ENCODE data around the gene EXOSC7. TPM values are rescaled to one million over a fixed set of nuclear protein-coding genes. Genes with fewer than 3 reads are reported as not detected.

The EXOSC7 gene
- total and polyA plus RNA-seq, 2 of the 4 experiments (the other 2 are of a cell fraction) = 61.6 to 62.2 TPM

DNA sequence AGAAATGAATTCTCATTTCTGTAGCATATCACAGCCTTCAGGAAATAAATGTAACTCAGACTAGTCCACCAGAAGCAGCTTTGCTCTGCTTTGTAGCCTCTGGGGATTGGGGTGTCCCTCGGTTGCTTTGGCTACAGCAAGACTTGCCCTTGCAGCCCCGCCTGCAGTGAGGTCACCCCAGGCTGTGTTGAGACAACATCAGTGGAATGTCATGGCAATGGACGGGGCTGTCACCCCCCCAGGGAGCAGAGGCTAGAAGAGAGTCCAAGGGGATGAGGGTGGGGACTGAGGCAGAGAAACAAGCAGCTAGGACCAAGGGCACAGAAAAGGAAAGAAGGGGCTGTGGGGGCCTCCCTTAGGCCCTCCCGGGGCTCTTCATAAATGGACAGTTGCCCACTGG lies 50.9 kb downstream of the EXOSC7 start:
- Histone ChIP-seq H3K18ac (ENCODE audit: low read depth, low read length) (no peak overlapping the region), H3K14ac (replicated peaks; ENCODE audit: low read depth, low read length) (0 out of 2 replicates have a peak overlapping the region, but pooled peaks have one; percentile 23), H4K5ac (ENCODE audit: low read depth, low read length) (no peak overlapping the region), H3K9me1 (ENCODE audit: insufficient read depth, low read length) (peaks cover 11% of the 10 kb centered on the region), H3K36me3 (ENCODE audit: control insufficient read depth, insufficient read depth, low read length) (no peaks in the 10 kb centered on the region), H3K27ac (ENCODE audit: insufficient read depth, low read length) (no peak overlapping the region), H2BK120ac (ENCODE audit: low read depth, low read length) (peak overlapping the region; percentile 20; the same call in 1 of the 2 replicates), H3K79me1 (ENCODE audit: low read depth in 1 of 2, low read length in 2 of 2) (no peaks in the 10 kb centered on the region), H3K4me1 (ENCODE audit: control insufficient read depth, insufficient read depth, low read length) (peaks cover 12% of the 10 kb centered on the region), H3K4ac (ENCODE audit: low read depth, low read length) (0 out of 2 replicates have a peak overlapping the region, but pooled peaks have one; percentile 35), H2BK20ac (ENCODE audit: low read depth, low read length) (no peak overlapping the region), H2AK5ac (ENCODE audit: low read depth, low read length) (peak overlapping the region; percentile 31; the same call in 1 of the 2 replicates), H3K23ac (ENCODE audit: low read depth, low read length) (no peak overlapping the region), H2BK15ac (ENCODE audit: low read depth, low read length) (no peak overlapping the region), H2AFZ (replicated peaks; ENCODE audit: low read length, poor library complexity) (peak overlapping the region; percentile 60), H3K56ac (ENCODE audit: extremely low read depth, insufficient read depth, low read length) (no peak overlapping the region), H3K4me3 (ENCODE audit: insufficient read depth, low read depth, low read length) (no peak overlapping the region), H3K9ac (ENCODE audit: low read depth, low read length) (no peak overlapping the region), H2BK5ac (ENCODE audit: low read depth, low read length, poor library complexity, severe bottlenecking) (no peak overlapping the region), H3K4me2 (ENCODE audit: low read depth, low read length) (no peak overlapping the region), H4K8ac (ENCODE audit: low read depth in 2 of 2, low read length in 2 of 2) (peak overlapping the region in 1 of 2 experiments; percentile 12; a peak in 1 of 4 replicates), H3K27me3 (ENCODE audit: control insufficient read depth, insufficient read depth, low read length) (no peaks in the 10 kb centered on the region), H3K9me3 (ENCODE audit: control insufficient read depth, insufficient read depth, low read length) (no peaks in the 10 kb centered on the region), H4K91ac (ENCODE audit: insufficient read depth, low read depth, low read length) (peak overlapping the region; percentile 21; the same call in 1 of the 2 replicates), H4K20me1 (ENCODE audit: insufficient read depth, low read length) (no peaks in the 10 kb centered on the region), H2AK9ac (replicated peaks; ENCODE audit: low read depth, low read length, poor library complexity) (peak overlapping the region; percentile 59)
- POLR2A ChIA-PET (ENCODE audit: unreplicated experiment) = no interaction called here
- WGBS, 2 experiments (ENCODE audit: extremely low coverage in 2 of 2, insufficient read length in 1 of 2) = no CpG with 5 or more reads among the region's 4 CpGs
- TF ChIP-seq MAZ (IDR thresholded peaks at IDR 0.05; ENCODE audit: borderline replicate concordance, low read depth, low read length) (peak; percentile 29; the same call in 1 of the 2 replicates), MAFK (IDR thresholded peaks at IDR 0.05; ENCODE audit: low read depth, low read length) (no peak)
- BruUV-seq (replicated peaks) = no TSS peak
- DNase-seq (peak; percentile 34), ATAC-seq (ENCODE audit: low read depth) (peak; percentile 47)
- intact Hi-C loops (cut with micrococcal nuclease) (no loop called here), dilution Hi-C loops (cut with HindIII; ENCODE audit: low sequenced_read_pairs, unreplicated experiment) (loop anchor here (25.0 kb wide), 1 partner anchor 485 kb away; no protein-coding TSS in a partner anchor), in situ Hi-C loops (cut with MboI; ENCODE audit: low sequenced_read_pairs) (loop anchor here (25.0 kb wide), 1 partner anchor 1060 kb away; no protein-coding TSS in a partner anchor)
- CTCF ChIA-PET = interaction anchor here (0.6 to 1.4 kb wide), 2 partner anchors 15 to 143 kb away, joined by 3 to 4 read pairs; no protein-coding TSS in a partner anchor

Measured in IMR-90 (cell line).